Mucosa of rectum (tissue), 2 donors: ENCODE results near the gene DGKH.
"Not testable (repeated sequence)": the region's sequence is repeated elsewhere in the genome, so short reads cannot be mapped to it uniquely, and the experiment has no call there.

Source experiments
- H3K27ac ChIP-seq, 2 donors: one replicate each; pipeline ENCODE4 v1.7.0; 2013; ENCODE audit warnings: inconsistent platforms in 2 of 2, low read depth in 2 of 2, low read length in 2 of 2
- H3K27me3 ChIP-seq, 2 donors: one replicate each; pipeline ENCODE4 v1.7.0; 2013; ENCODE audit warnings: low read length in 2 of 2; ENCODE audit not compliant: control insufficient read depth in 2 of 2, insufficient read depth in 2 of 2
- H3K36me3 ChIP-seq, 2 donors: one replicate each; pipeline ENCODE4 v1.7.0; 2013; ENCODE audit warnings: low read length in 2 of 2; ENCODE audit not compliant: control insufficient read depth in 2 of 2, insufficient read depth in 2 of 2
- H3K4me1 ChIP-seq, 2 donors: one replicate each; pipeline ENCODE4 v1.7.0; 2013; ENCODE audit warnings: low read length in 2 of 2, mild to moderate bottlenecking in 1 of 2; ENCODE audit not compliant: control insufficient read depth in 2 of 2, insufficient read depth in 2 of 2
- H3K4me3 ChIP-seq, 2 donors: one replicate each; pipeline ENCODE4 v1.7.0; 2013; ENCODE audit warnings: low read length in 2 of 2
- H3K9ac ChIP-seq, 2 donors: one replicate each; pipeline ENCODE4 v1.7.0; 2013; ENCODE audit warnings: low read length in 2 of 2, low read depth in 1 of 2, mild to moderate bottlenecking in 1 of 2
- H3K9me3 ChIP-seq, 2 donors: one replicate each; pipeline ENCODE4 v1.7.0; 2013; ENCODE audit warnings: low read length in 2 of 2; ENCODE audit not compliant: control insufficient read depth in 2 of 2
- donor health status: healthy.
- donor health status: Normal muscosa, but diverticular disease.

Gene DGKH

GRCh38 chr13:42216422-42216735, 167.9 kb downstream of the DGKH start:
- Histone ChIP-seq H3K27me3 (no peaks in the 10 kb centered on the region), H3K36me3 (peaks cover 22 to 35% of the 10 kb centered on the region in 2 donors), H3K27ac (no peak overlapping the region)

GRCh38 chr13:42218576-42218975, 170.1 kb downstream of the DGKH start:
- peaks cover 20 to 33% of the 10 kb centered on the region in 2 donors for H3K36me3 ChIP-seq
- H3K4me3 ChIP-seq = no peak overlapping the region
- no peaks in the 10 kb centered on the region for H3K9me3 ChIP-seq
- H3K27ac ChIP-seq = no peak overlapping the region
- no peaks in the 10 kb centered on the region for H3K4me1 ChIP-seq
- no peak overlapping the region for H3K9ac ChIP-seq
- no peaks in the 10 kb centered on the region for H3K27me3 ChIP-seq

More at GRCh38 chr13:42216422-42216735, 167.9 kb downstream of the DGKH start:
- Histone ChIP-seq H3K4me3 (no peak overlapping the region), H3K9ac (no peak overlapping the region), H3K4me1 (no peaks in the 10 kb centered on the region), H3K9me3 (no peaks in the 10 kb centered on the region)

GRCh38 chr13:42219051-42219450, 170.6 kb downstream of the DGKH start:
- Histone ChIP-seq H3K9me3 (no peaks in the 10 kb centered on the region), H3K27ac (no peak overlapping the region), H3K27me3 (no peaks in the 10 kb centered on the region), H3K4me1 (no peaks in the 10 kb centered on the region), H3K36me3 (peaks cover 20 to 33% of the 10 kb centered on the region in 2 donors), H3K9ac (no peak overlapping the region), H3K4me3 (no peak overlapping the region)

- Histone ChIP-seq H3K4me3 (no peak overlapping the region), H3K27ac (no peak overlapping the region), H3K9ac (no peak overlapping the region), H3K4me1 (no peaks in the 10 kb centered on the region), H3K27me3 (no peaks in the 10 kb centered on the region), H3K36me3 (peaks cover 18 to 33% of the 10 kb centered on the region in 2 donors), H3K9me3 (no peaks in the 10 kb centered on the region)
Observed at GRCh38 chr13:42219876-42220275, 171.4 kb downstream of the DGKH start.

GRCh38 chr13:42221121-42221765, 172.8 kb downstream of the DGKH start:
- Histone ChIP-seq H3K36me3 (peaks cover 20 to 29% of the 10 kb centered on the region in 2 donors), H3K27ac (no peak overlapping the region), H3K4me1 (no peaks in the 10 kb centered on the region), H3K9me3 (no peaks in the 10 kb centered on the region), H3K9ac (no peak overlapping the region), H3K27me3 (no peaks in the 10 kb centered on the region), H3K4me3 (no peak overlapping the region)

GRCh38 chr13:42223681-42224080, 175.2 kb downstream of the DGKH start:
- H3K36me3 ChIP-seq = peaks cover 18 to 26% of the 10 kb centered on the region in 2 donors
- no peaks in the 10 kb centered on the region for H3K9me3 ChIP-seq
- H3K4me1 ChIP-seq = no peaks in the 10 kb centered on the region
- no peak overlapping the region for H3K4me3 ChIP-seq
- no peak overlapping the region for H3K9ac ChIP-seq
- H3K27ac ChIP-seq = no peak overlapping the region
- H3K27me3 ChIP-seq = no peaks in the 10 kb centered on the region

- Histone ChIP-seq H3K4me3 (no peak overlapping the region), H3K36me3 (peaks cover 22 to 24% of the 10 kb centered on the region in 2 donors), H3K9ac (no peak overlapping the region)
Observed at GRCh38 chr13:42225051-42225450, 176.6 kb downstream of the DGKH start.

GRCh38 chr13:42226759-42227158, 178.3 kb downstream of the DGKH start:
- peaks cover 11 to 13% of the 10 kb centered on the region in 2 donors for H3K36me3 ChIP-seq
- not testable (repeated sequence) for H3K4me1 ChIP-seq, H3K9ac ChIP-seq, H3K27me3 ChIP-seq, H3K27ac ChIP-seq, H3K9me3 ChIP-seq, H3K4me3 ChIP-seq

More at GRCh38 chr13:42225051-42225450, 176.6 kb downstream of the DGKH start:
- no peaks in the 10 kb centered on the region for H3K27me3 ChIP-seq
- H3K9me3 ChIP-seq = no peaks in the 10 kb centered on the region
- H3K27ac ChIP-seq = no peak overlapping the region
- H3K4me1 ChIP-seq = no peaks in the 10 kb centered on the region

GRCh38 chr13:42228527-42228926, 180.1 kb downstream of the DGKH start:
- no peaks in the 10 kb centered on the region for H3K27me3 ChIP-seq
- no peak overlapping the region for H3K27ac ChIP-seq
- no peaks in the 10 kb centered on the region for H3K9me3 ChIP-seq
- peaks cover 7 to 13% of the 10 kb centered on the region in 2 donors for H3K36me3 ChIP-seq
- no peaks in the 10 kb centered on the region for H3K4me1 ChIP-seq
- H3K4me3 ChIP-seq = no peak overlapping the region
- H3K9ac ChIP-seq = no peak overlapping the region

- Histone ChIP-seq H3K27me3 (no peaks in the 10 kb centered on the region), H3K27ac (no peak overlapping the region), H3K4me3 (no peak overlapping the region), H3K4me1 (no peaks in the 10 kb centered on the region), H3K9me3 (no peaks in the 10 kb centered on the region), H3K9ac (no peak overlapping the region), H3K36me3 (peaks cover 7 to 13% of the 10 kb centered on the region in 2 donors)
Observed at GRCh38 chr13:42229287-42229686, 180.8 kb downstream of the DGKH start.
